ENCODE measurements around the gene CACNA1C. TPM values are rescaled to one million over a fixed set of nuclear protein-coding genes. Genes with fewer than 3 reads are reported as not detected.

The CACNA1C gene
- total RNA-seq, 1 donor from 2014 or later: 6.5 TPM

DNA sequence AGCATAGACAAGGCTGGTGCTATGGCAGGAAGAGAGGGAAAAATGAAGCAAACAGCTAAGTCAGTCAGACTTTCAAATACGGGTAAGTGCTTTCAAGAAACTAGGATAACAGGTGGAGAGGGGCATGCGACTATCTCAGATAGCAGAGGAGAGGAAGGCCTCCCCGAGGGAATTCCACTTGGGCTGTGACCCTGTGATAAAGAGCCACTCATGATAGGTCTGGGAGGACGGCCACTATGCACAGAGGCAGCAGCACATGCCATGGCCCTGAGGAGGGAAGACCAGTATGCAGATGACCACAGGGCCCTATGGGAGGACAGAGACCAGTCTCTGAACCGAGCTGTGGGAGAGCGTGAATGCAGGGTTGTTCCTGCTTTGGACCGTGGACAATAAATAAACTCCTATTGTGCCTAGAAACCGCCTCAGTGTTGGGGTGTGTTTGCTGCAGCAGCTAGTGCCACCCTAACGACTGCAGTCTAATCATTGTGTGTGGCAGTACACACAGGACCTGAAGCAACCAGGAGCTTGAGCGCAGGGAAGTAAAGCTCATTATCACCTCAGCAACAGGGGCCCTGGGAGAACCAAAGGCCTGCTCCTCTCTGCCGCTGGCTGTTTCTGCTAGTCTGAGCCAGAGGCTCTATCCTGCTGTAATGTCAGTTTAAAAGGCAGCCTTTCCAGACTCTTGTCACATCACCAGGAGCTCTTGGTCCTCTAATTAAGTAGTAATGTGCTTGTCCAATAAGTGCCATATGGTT lies 119.1 kb downstream of the CACNA1C start:
- DNase-seq: no peak

DNA sequence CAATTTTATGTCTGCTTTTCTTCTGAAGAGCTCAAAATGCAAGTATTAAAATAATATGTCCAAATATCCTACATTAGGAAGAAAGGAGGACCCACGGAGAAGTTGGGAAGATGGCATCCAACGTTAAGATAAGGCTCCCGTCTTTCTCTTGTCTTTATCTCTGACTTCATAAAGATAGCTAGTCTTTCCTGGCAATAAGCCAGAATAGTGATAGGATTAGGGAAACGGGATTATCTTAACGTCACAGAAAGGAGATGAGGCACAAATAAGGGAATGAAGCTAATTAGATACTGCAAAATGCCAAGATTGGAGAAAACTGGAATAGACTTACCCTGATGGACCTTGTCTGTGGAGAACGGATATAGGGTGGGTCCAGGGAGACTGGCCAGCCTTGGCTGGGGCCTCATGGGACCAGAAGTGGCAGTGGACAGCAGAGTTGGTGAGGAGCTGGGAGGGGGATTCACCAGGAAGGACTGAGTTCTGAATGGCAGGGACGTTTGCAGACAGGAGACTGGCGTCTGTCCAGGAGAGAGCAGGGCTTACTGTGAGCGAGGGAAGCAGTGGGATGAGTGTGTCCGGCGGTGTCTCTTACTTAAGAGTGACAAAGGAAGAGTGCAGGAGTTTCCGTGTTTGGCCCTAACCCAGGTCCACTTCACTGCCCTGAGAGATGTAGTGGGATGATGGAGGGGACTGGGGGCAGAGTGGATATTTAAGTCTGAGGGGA lies 119.9 kb downstream of the CACNA1C start:
- DNase-seq: no peak

DNA sequence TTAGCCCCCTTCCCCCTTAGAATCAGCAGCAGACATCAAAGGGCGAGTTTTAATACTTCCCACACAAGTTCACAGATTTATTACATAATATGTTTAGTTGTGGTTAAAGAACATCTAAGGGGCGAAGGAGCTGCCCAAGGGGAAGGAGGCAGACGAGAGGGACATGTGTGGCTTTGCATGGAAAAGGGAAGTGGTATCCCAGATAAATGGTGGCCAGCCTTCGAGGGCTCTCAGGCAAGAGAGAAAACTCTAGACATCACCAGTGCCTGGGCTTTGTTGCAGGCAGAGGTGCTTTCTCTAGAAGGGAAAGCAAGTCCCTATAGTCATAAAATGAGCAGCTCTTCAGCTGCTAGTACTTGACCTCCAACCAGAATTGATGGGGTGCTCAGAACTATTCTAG lies 121.2 kb downstream of the CACNA1C start:
- DNase-seq: no peak

DNA sequence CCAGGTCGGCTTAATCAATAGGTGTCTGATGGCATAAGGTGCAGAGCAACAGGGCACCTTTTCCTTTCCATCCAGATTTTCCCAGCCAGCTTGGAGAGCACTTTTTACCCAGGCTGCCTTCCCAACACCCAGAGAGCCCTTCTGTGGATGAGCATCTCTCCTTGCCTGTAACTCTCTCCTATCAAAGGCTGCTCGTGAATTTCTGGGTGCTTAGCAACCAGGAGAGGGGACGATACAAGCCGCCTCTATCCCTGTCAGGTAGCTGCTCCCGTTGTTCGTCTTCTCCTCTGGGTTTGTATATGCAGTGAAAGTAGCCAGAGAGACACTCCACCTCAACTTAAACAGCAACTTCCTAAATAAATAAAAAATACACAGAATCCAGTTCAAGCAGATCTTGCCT lies 124.2 kb downstream of the CACNA1C start:
- no peak for DNase-seq

DNA sequence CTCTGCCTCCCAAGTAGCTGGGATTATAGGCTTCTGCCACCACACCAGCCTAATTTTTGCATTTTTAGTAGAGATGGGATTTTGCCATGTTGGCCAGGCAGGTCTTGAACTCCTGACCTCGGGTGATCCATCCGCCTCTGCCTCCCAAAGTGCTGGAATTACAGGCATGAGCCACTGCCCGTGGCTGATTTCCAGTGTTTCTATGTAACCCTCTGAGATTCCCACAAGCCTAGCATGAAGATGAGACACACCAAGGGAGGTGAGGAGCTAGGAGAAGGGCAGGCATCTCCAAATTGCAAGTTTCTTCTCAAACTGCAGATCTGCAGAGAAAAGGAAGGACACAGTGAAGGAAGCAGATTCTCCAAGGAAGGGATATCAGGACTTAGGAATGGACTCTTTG lies 125.0 kb downstream of the CACNA1C start:
- DNase-seq: no peak

DNA sequence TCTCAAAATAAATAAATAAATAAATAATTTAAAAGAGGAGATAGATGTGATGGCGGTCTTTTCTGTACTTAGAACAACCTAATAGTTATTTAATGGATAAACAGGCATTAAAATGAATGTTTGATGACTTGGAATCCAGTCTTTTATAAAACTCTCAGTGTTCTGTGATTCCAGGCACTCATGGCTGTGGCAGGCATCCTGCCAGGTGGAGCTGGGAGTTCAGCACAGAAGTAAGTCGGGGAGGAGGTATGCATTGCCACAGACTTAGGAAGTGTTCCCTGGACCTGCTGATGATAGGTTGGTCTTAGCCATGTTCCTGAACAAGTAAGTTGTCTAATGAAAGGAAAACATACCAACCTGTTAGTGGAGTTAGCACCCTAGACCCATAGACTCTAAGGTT lies 126.3 kb downstream of the CACNA1C start:
- DNase-seq: no peak

DNA sequence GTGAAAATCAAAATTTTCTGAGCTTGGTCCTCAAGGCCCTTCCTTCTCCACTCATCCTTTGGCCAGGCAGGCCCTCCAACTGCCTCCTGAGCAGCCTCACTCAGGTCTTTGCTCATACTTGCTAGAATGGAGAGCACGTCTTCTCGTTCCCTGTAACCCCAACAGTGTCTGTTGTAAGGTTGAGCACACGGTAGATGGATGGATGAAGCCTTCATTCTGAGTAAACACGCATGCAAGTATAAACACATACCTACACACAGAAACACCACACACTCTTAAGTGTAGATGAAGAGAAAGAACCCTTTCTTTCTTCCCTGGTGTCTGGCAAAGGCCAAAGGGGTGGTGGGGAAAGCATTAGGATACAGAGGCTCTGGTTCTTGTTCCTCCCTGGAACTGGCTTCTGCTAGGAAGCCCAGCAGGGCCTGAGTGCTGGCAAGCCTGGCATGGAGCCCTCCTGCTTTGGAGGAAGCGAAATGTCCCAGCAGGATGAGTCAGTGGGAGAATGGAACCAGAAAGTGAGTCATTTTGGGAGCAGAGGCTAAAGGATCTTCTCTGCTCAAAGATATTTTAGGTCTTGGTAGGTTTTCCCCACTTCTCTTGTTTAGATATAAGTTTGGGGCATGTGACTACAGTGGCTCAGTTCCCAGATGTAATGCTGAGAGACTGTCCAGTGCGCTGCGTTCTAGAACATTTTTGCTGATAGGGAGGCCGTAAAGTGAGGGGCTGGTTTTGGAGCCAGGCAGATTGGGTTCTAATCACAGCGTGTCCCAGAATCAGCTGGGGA lies 127.4 kb downstream of the CACNA1C start:
- DNase-seq: no peak

- DNase-seq: no peak
Observed at GRCh38 chr12:2180737-2181082, 127.9 kb downstream of the CACNA1C start.

DNA sequence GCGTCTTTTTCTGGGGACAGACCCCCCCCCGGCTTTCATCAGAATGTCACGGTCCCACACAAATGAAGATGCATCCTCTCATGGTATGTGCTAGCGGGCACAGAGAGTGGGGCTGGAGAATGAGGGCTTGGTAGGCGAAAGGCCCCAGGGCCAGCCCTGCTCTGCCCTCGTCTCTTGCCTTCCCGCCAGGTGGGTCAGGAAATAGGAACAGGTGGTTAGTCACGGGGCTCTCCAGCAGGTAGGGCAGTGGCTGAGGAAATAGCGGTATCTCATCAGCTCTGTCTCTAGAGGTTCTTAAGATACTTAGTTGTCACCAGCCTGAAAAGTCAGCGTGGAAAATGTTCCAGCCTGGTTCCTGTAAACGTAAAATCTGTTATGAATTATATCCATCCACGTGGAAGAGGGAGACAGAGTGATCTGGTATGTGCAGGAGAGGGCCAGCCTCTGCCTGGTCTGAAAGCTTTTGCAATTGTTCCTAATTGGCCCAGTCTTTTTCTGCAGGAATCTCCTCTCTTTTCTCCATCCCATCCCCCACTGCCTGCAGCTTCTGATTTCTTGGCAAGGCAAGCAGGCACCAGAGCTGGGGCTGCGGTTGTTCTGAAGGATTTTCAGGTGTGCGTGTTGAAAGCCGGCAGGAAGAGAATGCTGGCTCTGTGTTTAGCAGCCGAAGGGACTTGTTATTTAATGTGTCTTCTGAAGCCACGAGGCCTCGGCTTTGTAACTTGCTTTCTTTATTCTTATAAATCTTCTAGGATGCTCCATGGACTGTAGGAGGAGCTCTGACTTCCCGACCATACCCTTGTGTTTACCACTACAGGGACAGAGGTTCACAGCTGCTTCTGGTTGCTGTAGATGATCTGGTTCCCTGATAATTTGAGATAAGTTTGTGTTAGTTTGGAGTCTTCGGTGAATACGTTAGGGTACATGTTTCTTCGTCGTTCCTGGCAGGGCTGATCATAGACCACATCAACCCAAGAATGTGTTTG lies 131.1 kb downstream of the CACNA1C start:
- peak; percentile 70 for DNase-seq

GRCh38 chr12:2185751-2186341 lies 133.1 kb downstream of the CACNA1C start:
- no peak for DNase-seq

DNA sequence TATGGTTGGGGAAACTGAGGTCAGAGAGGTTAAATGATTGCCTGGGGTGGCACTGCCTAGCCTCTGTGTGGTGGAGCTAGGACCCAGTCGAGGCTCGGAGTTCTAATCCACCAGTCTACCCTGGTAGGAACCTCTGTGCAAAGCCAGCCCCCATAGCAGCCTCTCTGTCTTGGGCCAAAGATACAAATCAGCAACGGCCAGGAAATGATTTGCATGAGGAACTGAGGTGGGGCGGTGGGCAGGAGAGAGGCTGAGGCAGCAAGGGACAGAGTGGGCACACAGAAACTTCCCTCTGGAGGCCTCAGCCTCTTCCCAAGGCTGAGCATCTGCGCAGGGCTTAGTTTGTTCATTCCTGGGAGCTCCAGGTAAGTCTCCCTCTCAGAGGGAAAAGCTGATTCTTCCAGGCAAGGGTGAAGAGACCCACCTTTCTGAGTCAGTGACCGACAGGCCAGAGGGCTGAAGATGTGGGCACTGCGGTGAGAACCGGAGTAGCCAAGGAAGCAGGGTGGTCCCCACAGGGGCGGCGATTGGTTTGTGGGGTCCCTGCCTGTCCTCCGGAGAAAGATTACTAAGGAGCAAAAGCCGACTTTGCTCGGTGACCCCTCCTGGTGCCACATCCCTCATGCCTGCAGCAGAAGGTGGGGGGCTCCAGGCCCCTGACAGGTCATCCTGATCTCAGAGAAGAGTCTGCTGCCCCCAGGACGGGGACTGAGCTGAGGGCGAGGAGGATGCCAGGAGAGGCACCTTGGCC lies 134.6 kb downstream of the CACNA1C start:
- DNase-seq: no peak

DNA sequence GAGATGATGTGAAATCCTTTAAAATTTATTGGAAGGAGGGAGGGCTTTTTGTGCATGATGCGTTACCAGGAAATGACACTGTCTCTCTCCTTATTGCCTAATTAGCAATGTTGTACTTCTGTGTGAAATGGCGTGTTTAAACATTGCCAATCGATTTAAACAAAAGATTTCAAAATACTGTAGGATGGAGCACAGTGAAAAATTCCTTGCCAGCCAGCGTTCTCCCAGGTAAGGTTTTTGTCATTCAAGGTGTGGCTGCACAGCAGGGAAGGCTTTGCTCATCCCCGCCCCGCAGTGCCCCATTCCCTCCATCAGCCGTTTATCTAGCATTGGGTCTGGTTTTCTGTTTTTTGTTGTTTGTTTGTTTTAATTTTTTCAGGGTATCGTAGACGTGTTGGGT lies 137.3 kb downstream of the CACNA1C start:
- no peak for DNase-seq

GRCh38 chr12:2190896-2191533 lies 138.2 kb downstream of the CACNA1C start:
- DNase-seq: no peak

GRCh38 chr12:2191534-2192153 lies 138.9 kb downstream of the CACNA1C start:
- no peak for DNase-seq

DNA sequence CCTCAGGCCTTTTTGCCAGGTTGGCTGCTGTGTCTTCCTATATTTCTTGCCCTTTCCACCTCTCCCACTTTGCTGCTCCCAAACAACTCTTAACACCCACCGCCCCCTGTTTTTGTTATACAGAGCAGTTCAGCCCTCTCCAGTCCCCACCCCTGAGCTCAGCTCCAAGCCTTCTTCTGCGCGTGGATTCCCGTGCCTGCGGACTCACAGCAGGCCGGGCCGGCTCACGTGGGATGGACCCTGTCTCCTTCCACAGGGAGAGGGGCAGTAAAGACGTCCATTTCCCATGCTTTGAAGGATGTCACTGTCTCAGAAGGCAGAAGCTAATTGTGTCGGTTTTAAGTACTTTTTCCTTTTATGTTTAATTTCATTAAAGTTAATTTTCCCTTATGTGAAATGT lies 139.4 kb downstream of the CACNA1C start:
- no peak for DNase-seq

DNA sequence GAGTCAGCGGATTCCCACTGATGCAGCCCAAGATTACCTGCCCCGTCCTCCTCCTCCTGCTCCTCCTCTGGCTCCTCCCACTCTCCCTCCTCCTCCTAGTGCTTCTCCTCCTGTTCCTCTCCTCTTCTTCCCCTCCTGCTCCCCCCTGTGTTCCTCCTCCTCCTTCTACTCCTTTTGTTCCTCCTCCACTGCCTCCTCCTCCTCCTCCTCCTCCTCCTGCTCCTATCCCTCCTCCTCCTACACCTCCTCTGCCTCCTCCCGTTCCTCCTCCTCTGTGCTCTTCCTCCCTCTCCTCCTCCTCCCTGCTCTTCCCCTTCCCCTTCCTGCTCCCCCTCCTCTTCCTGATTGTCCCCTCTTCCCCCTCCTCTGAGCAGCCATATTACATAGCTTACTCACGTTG lies 141.3 kb downstream of the CACNA1C start:
- DNase-seq: no peak

GRCh38 chr12:2194571-2194970 lies 141.8 kb downstream of the CACNA1C start:
- DNase-seq: no peak

GRCh38 chr12:2195085-2195484 lies 142.3 kb downstream of the CACNA1C start:
- no peak for DNase-seq

- DNase-seq: peak; percentile 22
Observed at GRCh38 chr12:2198005-2198501, 145.3 kb downstream of the CACNA1C start.

DNA sequence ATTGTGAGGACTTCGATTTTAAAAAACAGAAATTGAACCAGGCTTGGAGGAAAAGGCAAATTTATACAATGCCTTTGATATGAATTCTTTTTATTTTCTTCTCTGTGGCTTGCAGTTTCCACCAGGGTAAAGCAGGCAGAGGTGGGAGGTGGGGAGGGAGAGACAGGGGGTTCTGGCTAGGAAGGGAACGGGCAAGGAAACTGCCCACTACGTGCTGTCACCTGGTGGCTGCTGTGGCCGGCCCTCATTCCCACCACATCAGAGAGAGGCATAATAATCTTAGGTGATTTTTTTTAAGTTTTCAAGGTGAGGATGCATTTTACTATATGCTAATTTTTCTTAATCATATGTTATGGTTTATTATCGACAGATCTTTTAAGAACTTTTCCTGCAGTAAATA lies 145.8 kb downstream of the CACNA1C start:
- no peak for DNase-seq

All from tongue (tissue), 2 donors.